GM19239 (cell line): ENCODE results near the gene TBC1D3.
"Not testable (repeated sequence)": the region's sequence is repeated elsewhere in the genome, so short reads cannot be mapped to it uniquely, and the experiment has no call there.

Experiments
- DNase-seq: peaks from one replicate; pipeline ENCODE4 v3.0.0; 2011; ENCODE audit warnings: low spot score; ENCODE audit not compliant: insufficient read length
- FAIRE-seq: peaks from 2 replicates; lab custom pipeline; 2011; peaks lifted over from hg19 to GRCh38; lab: Jason Lieb, UNC

The TBC1D3 gene

DNA sequence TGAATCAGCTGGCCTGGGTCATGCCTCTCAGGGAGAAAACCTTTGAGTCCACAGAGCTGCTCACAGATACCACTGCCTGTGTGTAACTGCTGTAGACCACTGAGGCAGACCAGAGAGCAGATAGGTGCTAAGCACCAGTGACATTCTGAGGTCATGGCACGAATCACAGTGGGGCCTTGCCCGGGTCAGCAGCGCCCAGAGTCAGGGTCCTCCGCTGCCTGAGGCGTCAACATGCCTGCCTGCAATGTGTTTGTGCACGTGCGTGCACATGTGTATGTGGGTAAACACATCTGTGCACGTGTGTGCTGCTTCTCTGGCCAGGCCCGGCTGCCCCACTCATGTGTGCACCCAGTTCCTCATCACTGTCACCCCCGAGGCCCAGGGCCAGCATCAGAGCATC is at the start of gene TBC1D3:
TSS of gene TBC1D3 (minus strand) at position 101 of the 400 bp plus-strand sequence. CDS start 1,526 bp downstream, outside the sequence.
- DNase-seq, FAIRE-seq: not testable (repeated sequence)

GRCh38 chr17:38232790-38233189 is 40.4 kb upstream of the TBC1D3 start:
- DNase-seq, result not testable (repeated sequence)

GRCh38 chr17:38225844-38226495 is 33.6 kb upstream of the TBC1D3 start:
- DNase-seq, FAIRE-seq: not testable (repeated sequence)

More at GRCh38 chr17:38232790-38233189, 40.4 kb upstream of the TBC1D3 start:
- not testable (repeated sequence) for FAIRE-seq

DNA sequence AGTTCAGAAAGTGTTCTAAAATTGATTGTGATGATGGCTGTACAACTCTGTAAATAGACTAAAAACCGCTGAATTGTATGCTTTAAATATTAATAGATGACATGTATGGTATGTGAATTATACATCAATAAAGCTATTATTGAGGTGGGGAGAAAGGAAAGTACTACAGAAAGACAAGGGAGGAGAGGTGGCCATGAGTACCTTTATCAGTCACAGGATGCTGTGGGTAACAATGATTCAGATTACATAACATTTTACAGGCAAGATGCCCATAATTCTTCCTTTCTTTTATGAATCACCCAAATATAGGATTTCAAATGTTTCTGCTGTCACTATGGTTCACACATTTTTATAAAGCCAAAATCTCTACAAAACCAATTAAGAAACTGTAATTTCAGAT is 28.5 kb upstream of the TBC1D3 start:
- not testable (repeated sequence) for FAIRE-seq

GRCh38 chr17:38200271-38200670 is 7.9 kb upstream of the TBC1D3 start:
- not testable (repeated sequence) for FAIRE-seq, DNase-seq

More for the DNA sequence above, 28.5 kb upstream of the TBC1D3 start:
- DNase-seq, result not testable (repeated sequence)

- DNase-seq, FAIRE-seq: not testable (repeated sequence)
Measured at GRCh38 chr17:38134860-38135259, 57.5 kb downstream of the TBC1D3 start.
